HEK293 (cell line): ENCODE results near the gene KRTDAP.

ENCODE experiments used
- AEBP2 ChIP-seq: fragments of 450-650 bp; formaldehyde crosslinking; IDR thresholded peaks from 2 replicates; pipeline ENCODE4 v1.5.1; 2016; ENCODE audit warnings: missing biosample characterization, missing genetic modification characterization, borderline replicate concordance
- ATF2 ChIP-seq: fragments of 450-650 bp; formaldehyde crosslinking; IDR thresholded peaks from 2 replicates; pipeline ENCODE4 v1.5.1; 2016; ENCODE audit warnings: missing biosample characterization, missing genetic modification characterization, low read depth
- BCL11B ChIP-seq: fragments of 450-650 bp; formaldehyde crosslinking; IDR thresholded peaks from 2 replicates; pipeline ENCODE4 v1.5.1; 2016; ENCODE audit warnings: low read depth, missing biosample characterization, missing genetic modification characterization
- ELK4 ChIP-seq: IDR thresholded peaks from 2 replicates; pipeline ENCODE4 v1.6.1; 2011; ENCODE audit warnings: mild to moderate bottlenecking, low read depth, low read length, borderline replicate concordance
- GLIS1 ChIP-seq: fragments of 450-650 bp; formaldehyde crosslinking; IDR thresholded peaks from 2 replicates; pipeline ENCODE4 v1.5.1; 2016; ENCODE audit warnings: missing biosample characterization, missing genetic modification characterization
- HOXC10 ChIP-seq: sonication (generic); formaldehyde crosslinking; IDR thresholded peaks from 2 replicates; pipeline ENCODE4 v1.8.1; 2023; ENCODE audit warnings: mild to moderate bottlenecking, missing genetic modification reagents
- PATZ1 ChIP-seq: fragments of 450-650 bp; formaldehyde crosslinking; IDR thresholded peaks from 2 replicates; pipeline ENCODE4 v1.5.1; 2016; ENCODE audit warnings: missing biosample characterization, missing genetic modification characterization
- ZFP41 ChIP-seq: fragments of 450-650 bp; formaldehyde crosslinking; IDR thresholded peaks from 2 replicates; pipeline ENCODE4 v1.5.1; 2016; ENCODE audit warnings: missing biosample characterization, missing genetic modification characterization, borderline replicate concordance
- ZNF112 ChIP-seq: fragments of 450-650 bp; formaldehyde crosslinking; IDR thresholded peaks from 2 replicates; pipeline ENCODE4 v1.5.0; 2017; ENCODE audit warnings: missing biosample characterization, missing genetic modification characterization
- ZNF121 ChIP-seq: fragments of 450-650 bp; formaldehyde crosslinking; IDR thresholded peaks from 2 replicates; pipeline ENCODE4 v1.5.1; 2016; ENCODE audit warnings: missing biosample characterization, missing genetic modification characterization
- ZNF280D ChIP-seq: fragments of 450-650 bp; formaldehyde crosslinking; IDR thresholded peaks from 2 replicates; pipeline ENCODE4 v1.5.1; 2016; ENCODE audit warnings: missing biosample characterization, missing genetic modification characterization
- ZNF394 ChIP-seq: fragments of 450-650 bp; formaldehyde crosslinking; IDR thresholded peaks from 2 replicates; pipeline ENCODE4 v1.5.1; 2016; ENCODE audit warnings: missing biosample characterization, missing genetic modification characterization, mild to moderate bottlenecking, moderate library complexity, borderline replicate concordance
- ZNF449 ChIP-seq: fragments of 450-650 bp; formaldehyde crosslinking; IDR thresholded peaks from 2 replicates; pipeline ENCODE4 v1.5.1; 2017; ENCODE audit warnings: missing biosample characterization, mild to moderate bottlenecking, missing genetic modification characterization, moderate library complexity
- ZNF510 ChIP-seq: fragments of 450-650 bp; formaldehyde crosslinking; IDR thresholded peaks from 2 replicates; pipeline ENCODE4 v1.5.1; 2018; ENCODE audit warnings: mild to moderate bottlenecking, missing genetic modification characterization, missing biosample characterization; ENCODE audit not compliant: insufficient replicate concordance
- ZNF544 ChIP-seq: fragments of 450-650 bp; formaldehyde crosslinking; IDR thresholded peaks from 2 replicates; pipeline ENCODE4 v1.5.0; 2017; ENCODE audit warnings: missing biosample characterization, missing genetic modification characterization
- ZNF580 ChIP-seq: fragments of 450-650 bp; formaldehyde crosslinking; IDR thresholded peaks from 2 replicates; pipeline ENCODE4 v1.5.1; 2016; ENCODE audit warnings: missing biosample characterization, missing genetic modification characterization
- ZNF596 ChIP-seq: fragments of 450-650 bp; IDR thresholded peaks from 2 replicates; pipeline ENCODE4 v1.5.0; 2018; ENCODE audit warnings: missing biosample characterization, mild to moderate bottlenecking, missing genetic modification characterization, moderate library complexity
- ZNF707 ChIP-seq: fragments of 450-650 bp; formaldehyde crosslinking; IDR thresholded peaks from 2 replicates; pipeline ENCODE4 v1.5.1; 2016; ENCODE audit warnings: missing biosample characterization, missing genetic modification characterization
- ZNF747 ChIP-seq: fragments of 450-650 bp; formaldehyde crosslinking; IDR thresholded peaks from 2 replicates; pipeline ENCODE4 v1.5.1; 2016; ENCODE audit warnings: missing biosample characterization, missing genetic modification characterization
- ZNF785 ChIP-seq: fragments of 450-650 bp; formaldehyde crosslinking; IDR thresholded peaks from 2 replicates; pipeline ENCODE4 v1.5.1; 2016; ENCODE audit warnings: missing biosample characterization, missing genetic modification characterization
- ZNF843 ChIP-seq: fragments of 450-650 bp; formaldehyde crosslinking; IDR thresholded peaks from 2 replicates; pipeline ENCODE4 v1.5.1; 2016; ENCODE audit warnings: missing biosample characterization, missing genetic modification characterization
- ZSCAN30 ChIP-seq: fragments of 450-650 bp; IDR thresholded peaks from 2 replicates; pipeline ENCODE4 v1.5.1; 2018; ENCODE audit warnings: missing biosample characterization, mild to moderate bottlenecking, missing genetic modification characterization, moderate library complexity
- ZSCAN4 ChIP-seq: fragments of 450-650 bp; formaldehyde crosslinking; IDR thresholded peaks from 2 replicates; pipeline ENCODE4 v1.5.1; 2017; ENCODE audit warnings: missing biosample characterization, missing genetic modification characterization
- ZSCAN5A ChIP-seq: fragments of 450-650 bp; formaldehyde crosslinking; IDR thresholded peaks from 2 replicates; pipeline ENCODE4 v1.5.1; 2016; ENCODE audit warnings: missing biosample characterization, missing genetic modification characterization

KRTDAP gene

GRCh38 chr19:35509861-35510625 lies 19.8 kb upstream of the KRTDAP start (continued):
- TF ChIP-seq ZNF596 = peak; percentile 4; the same call in 1 of the 2 replicates
- TF ChIP-seq ATF2 (tag by site-specific recombination) = no peak
- peak; percentile 74; the same call in 1 of the 2 replicates for TF ChIP-seq ZNF785 (tag by site-specific recombination)
- TF ChIP-seq ELK4 = no peak
- no peak; the same call in 1 of the 2 replicates for TF ChIP-seq ZNF280D (tag by site-specific recombination)
- no peak for TF ChIP-seq ZSCAN5A (tag by site-specific recombination)
- TF ChIP-seq GLIS1 (tag by site-specific recombination) = peak; percentile 97
- TF ChIP-seq ZNF121 = no peak
- TF ChIP-seq BCL11B (tag by site-specific recombination) = peak; percentile 91; the same call in 1 of the 2 replicates
- no peak for TF ChIP-seq ZNF707 (tag by site-specific recombination)
- no peak for TF ChIP-seq ZNF112 (tag by site-specific recombination)
- TF ChIP-seq HOXC10 = no peak
- no peak for TF ChIP-seq ZFP41 (tag by site-specific recombination)
- peak; percentile 95 for TF ChIP-seq PATZ1 (tag by site-specific recombination)
- TF ChIP-seq ZNF544 (tag by site-specific recombination) = no peak
- peak; percentile 43 for TF ChIP-seq ZSCAN4 (tag by site-specific recombination)
- peak; percentile 80 for TF ChIP-seq ZNF580 (tag by site-specific recombination)
- no peak for TF ChIP-seq ZNF747 (tag by site-specific recombination)
- peak; percentile 50 for TF ChIP-seq ZSCAN30 (tag by site-specific recombination)
- peak; percentile 88 for TF ChIP-seq ZNF394 (tag by site-specific recombination)
- peak; percentile 63; the same call in 1 of the 2 replicates for TF ChIP-seq ZNF843 (tag by site-specific recombination)
- no peak for TF ChIP-seq AEBP2 (tag by site-specific recombination)
- peak; percentile 72 for TF ChIP-seq ZNF449 (tag by site-specific recombination)
- TF ChIP-seq ZNF510 (tag by site-specific recombination) = no peak
